ENCODE results near the gene TSPAN18.

- TF ChIP-seq CTCF (conservative IDR thresholded peaks at IDR 0.05; ENCODE audit: low read depth in 2 of 2) (no peak), POLR2AphosphoS5 (IDR thresholded peaks at IDR 0.05; ENCODE audit: low read depth) (no peak), CREB1 (CRISPR knock-in tag; IDR thresholded peaks at IDR 0.05; ENCODE audit: low read depth) (no peak)
- TF ChIP-seq, protein P1, sequence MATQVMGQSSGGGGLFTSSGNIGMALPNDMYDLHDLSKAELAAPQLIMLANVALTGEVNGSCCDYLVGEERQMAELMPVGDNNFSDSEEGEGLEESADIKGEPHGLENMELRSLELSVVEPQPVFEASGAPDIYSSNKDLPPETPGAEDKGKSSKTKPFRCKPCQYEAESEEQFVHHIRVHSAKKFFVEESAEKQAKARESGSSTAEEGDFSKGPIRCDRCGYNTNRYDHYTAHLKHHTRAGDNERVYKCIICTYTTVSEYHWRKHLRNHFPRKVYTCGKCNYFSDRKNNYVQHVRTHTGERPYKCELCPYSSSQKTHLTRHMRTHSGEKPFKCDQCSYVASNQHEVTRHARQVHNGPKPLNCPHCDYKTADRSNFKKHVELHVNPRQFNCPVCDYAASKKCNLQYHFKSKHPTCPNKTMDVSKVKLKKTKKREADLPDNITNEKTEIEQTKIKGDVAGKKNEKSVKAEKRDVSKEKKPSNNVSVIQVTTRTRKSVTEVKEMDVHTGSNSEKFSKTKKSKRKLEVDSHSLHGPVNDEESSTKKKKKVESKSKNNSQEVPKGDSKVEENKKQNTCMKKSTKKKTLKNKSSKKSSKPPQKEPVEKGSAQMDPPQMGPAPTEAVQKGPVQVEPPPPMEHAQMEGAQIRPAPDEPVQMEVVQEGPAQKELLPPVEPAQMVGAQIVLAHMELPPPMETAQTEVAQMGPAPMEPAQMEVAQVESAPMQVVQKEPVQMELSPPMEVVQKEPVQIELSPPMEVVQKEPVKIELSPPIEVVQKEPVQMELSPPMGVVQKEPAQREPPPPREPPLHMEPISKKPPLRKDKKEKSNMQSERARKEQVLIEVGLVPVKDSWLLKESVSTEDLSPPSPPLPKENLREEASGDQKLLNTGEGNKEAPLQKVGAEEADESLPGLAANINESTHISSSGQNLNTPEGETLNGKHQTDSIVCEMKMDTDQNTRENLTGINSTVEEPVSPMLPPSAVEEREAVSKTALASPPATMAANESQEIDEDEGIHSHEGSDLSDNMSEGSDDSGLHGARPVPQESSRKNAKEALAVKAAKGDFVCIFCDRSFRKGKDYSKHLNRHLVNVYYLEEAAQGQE (IDR thresholded peaks at IDR 0.05; ENCODE audit: unreplicated experiment): no peak
These were observed 218.1 kb downstream of the TSPAN18 start for GRCh38 chr11:44944853-44945235.

Measured in GM23338 (cell line).